CD14-positive monocyte (primary cell): Measurements from ENCODE around the gene PRDX3. TPM values are rescaled to one million over a fixed set of nuclear protein-coding genes. Genes with fewer than 3 reads are reported as not detected.
A peak's percentile ranks its signal among the peaks of the same experiment; 100 is the strongest.
"Not testable (repeated sequence)": the region's sequence is repeated elsewhere in the genome, so short reads cannot be mapped to it uniquely, and the experiment has no call there.

Source experiments
- DNase-seq, 3 donors: peaks; one replicate each; pipeline ENCODE4 v3.0.0-alpha.2; 2011 to 2022
- H2AFZ ChIP-seq: 2 replicates; pipeline ENCODE4 v1.6.0; 2012; ENCODE audit warnings: mild to moderate bottlenecking, low read depth, low read length, inconsistent platforms; ENCODE audit not compliant: insufficient read depth, poor library complexity, severe bottlenecking
- H3K27ac ChIP-seq, 2 donors: 1 replicate in 1 of 2; 2 replicates in 1 of 2; pipeline ENCODE4 v1.5.1; 2012 to 2013; ENCODE audit warnings: low read length in 2 of 2, control low read depth in 1 of 2, inconsistent platforms in 1 of 2, low read depth in 1 of 2, mild to moderate bottlenecking in 1 of 2
- H3K27me3 ChIP-seq, 2 donors: one replicate each; pipeline versions ENCODE4 v1.6.0 to v1.6.1; 2011 to 2013; ENCODE audit warnings: low read length in 2 of 2; ENCODE audit not compliant: control insufficient read depth in 2 of 2, insufficient read depth in 2 of 2
- H3K36me3 ChIP-seq, 2 donors: replicated peaks in 1 of 2; 1 replicate in 1 of 2; 2 replicates in 1 of 2; pipeline versions ENCODE4 v1.5.1 to v1.6.1; 2012 to 2013; ENCODE audit warnings: low read length in 2 of 2, control low read depth in 1 of 2, inconsistent platforms in 1 of 2, mild to moderate bottlenecking in 1 of 2; ENCODE audit not compliant: insufficient read depth in 2 of 2, control insufficient read depth in 1 of 2
- H3K4me1 ChIP-seq, 2 donors: 1 replicate in 1 of 2; 2 replicates in 1 of 2; pipeline versions ENCODE4 v1.5.1 to v1.6.1; 2012 to 2013; ENCODE audit warnings: low read length in 2 of 2, control low read depth in 1 of 2, inconsistent platforms in 1 of 2, mild to moderate bottlenecking in 1 of 2, moderate library complexity in 1 of 2; ENCODE audit not compliant: insufficient read depth in 2 of 2, control insufficient read depth in 1 of 2
- H3K4me2 ChIP-seq: replicated peaks from 2 replicates; pipeline ENCODE3; 2012; ENCODE audit warnings: low read length, moderate library complexity, mild to moderate bottlenecking; ENCODE audit not compliant: poor library complexity, severe bottlenecking; ENCODE audit errors: extremely low read depth
- H3K4me3 ChIP-seq, 3 experiments: fragments of 200-600 bp in 1 of 3; sonication (generic) in 1 of 3; replicated peaks in 1 of 3; 1 replicate in 2 of 3; 2 replicates in 1 of 3; pipeline ENCODE4 v1.5.1; 2011 to 2013; ENCODE audit warnings: low read length in 3 of 3, mild to moderate bottlenecking in 3 of 3, control low read depth in 2 of 3, low read depth in 2 of 3, inconsistent platforms in 1 of 3, moderate library complexity in 1 of 3
- H3K79me2 ChIP-seq: 2 replicates; pipeline ENCODE4 v1.6.0; 2012; ENCODE audit warnings: mild to moderate bottlenecking, control low read depth, inconsistent platforms, low read length, moderate library complexity; ENCODE audit not compliant: insufficient read depth
- H3K9ac ChIP-seq: 2 replicates; pipeline ENCODE4 v1.6.0; 2017; ENCODE audit warnings: low read length, mild to moderate bottlenecking; ENCODE audit not compliant: insufficient read depth, poor library complexity, severe bottlenecking
- H3K9me3 ChIP-seq, 2 donors: replicated peaks in 1 of 2; 1 replicate in 1 of 2; 2 replicates in 1 of 2; pipeline versions ENCODE4 v1.5.1 to v1.6.1; 2012 to 2013; ENCODE audit warnings: low read length in 2 of 2, control low read depth in 1 of 2; ENCODE audit not compliant: control insufficient read depth in 1 of 2, insufficient read depth in 1 of 2
- H4K20me1 ChIP-seq: 2 replicates; pipeline ENCODE4 v1.6.0; 2012; ENCODE audit warnings: mild to moderate bottlenecking, low read length, control low read depth, moderate library complexity; ENCODE audit not compliant: insufficient read depth
- H3K27ac Mint-ChIP-seq, 7 donors: one replicate each; pipeline ENCODE4 v1.8.0; 2020; ENCODE audit warnings: mild to moderate bottlenecking in 7 of 7, mixed read lengths in 7 of 7, moderate library complexity in 6 of 7, inconsistent platforms in 2 of 7
- H3K27me3 Mint-ChIP-seq, 3 donors: one replicate each; pipeline ENCODE4 v1.8.0; 2021 to 2022; ENCODE audit warnings: low read depth in 3 of 3, mild to moderate bottlenecking in 3 of 3, mixed read lengths in 3 of 3, moderate library complexity in 3 of 3, inconsistent platforms in 1 of 3
- H3K36me3 Mint-ChIP-seq, 2 donors: one replicate each; pipeline ENCODE4 v1.8.0; 2020; ENCODE audit warnings: mixed read lengths in 2 of 2, inconsistent platforms in 1 of 2, mild to moderate bottlenecking in 1 of 2
- H3K4me1 Mint-ChIP-seq: one replicate; pipeline ENCODE4 v1.8.0; 2020; ENCODE audit warnings: mild to moderate bottlenecking, mixed read lengths
- H3K4me3 Mint-ChIP-seq, 2 donors: one replicate each; pipeline ENCODE4 v1.8.0; 2020; ENCODE audit warnings: mild to moderate bottlenecking in 2 of 2, mixed read lengths in 2 of 2, moderate library complexity in 1 of 2
- H3K9me3 Mint-ChIP-seq, 7 donors: one replicate each; pipeline ENCODE4 v1.8.0; 2020 to 2022; ENCODE audit warnings: mixed read lengths in 7 of 7, mild to moderate bottlenecking in 6 of 7, moderate library complexity in 6 of 7, inconsistent platforms in 2 of 7
- WGBS: methylation state at CpG from one replicate; pipeline ENCODE4 v1.1.5; 2013; ENCODE audit warnings: missing lambda C conversion rate; ENCODE audit not compliant: insufficient coverage; 5-methylcytosine and 5-hydroxymethylcytosine counted together
- intact Hi-C, 2 donors: fragments of 100-400 bp; cut with micrococcal nuclease; formaldehyde crosslinking; loops; one replicate each; pipeline versions ENCODE4 v1.15.0 to v1.15.1; 2023
- polyA plus RNA-seq, 3 donors: library from polyadenylated mRNA; depleted of rRNA in 1 of 3; unstranded in 2 of 3; stranded (reverse) in 1 of 3; fragments of 300-500 nt in 2 of 3; fragments of >200 nt in 1 of 3; fragmentation: Illumina TruSeq in 2 of 3; gene quantifications; 1 replicate in 2 of 3; 2 replicates in 1 of 3; pipeline ENCODE4 v1.2.3, GENCODE V29; 2012 to 2021
- TF ChIP-seq, protein P1 (sequence below): fragments of 200-600 bp; IDR thresholded peaks from one replicate; pipeline ENCODE4 v1.8.0; 2022; ENCODE audit warnings: antibody characterized with exemption, mild to moderate bottlenecking

Gene PRDX3
- polyA plus RNA-seq, 3 donors, result 81.9 to 459 (median 410) TPM

DNA sequence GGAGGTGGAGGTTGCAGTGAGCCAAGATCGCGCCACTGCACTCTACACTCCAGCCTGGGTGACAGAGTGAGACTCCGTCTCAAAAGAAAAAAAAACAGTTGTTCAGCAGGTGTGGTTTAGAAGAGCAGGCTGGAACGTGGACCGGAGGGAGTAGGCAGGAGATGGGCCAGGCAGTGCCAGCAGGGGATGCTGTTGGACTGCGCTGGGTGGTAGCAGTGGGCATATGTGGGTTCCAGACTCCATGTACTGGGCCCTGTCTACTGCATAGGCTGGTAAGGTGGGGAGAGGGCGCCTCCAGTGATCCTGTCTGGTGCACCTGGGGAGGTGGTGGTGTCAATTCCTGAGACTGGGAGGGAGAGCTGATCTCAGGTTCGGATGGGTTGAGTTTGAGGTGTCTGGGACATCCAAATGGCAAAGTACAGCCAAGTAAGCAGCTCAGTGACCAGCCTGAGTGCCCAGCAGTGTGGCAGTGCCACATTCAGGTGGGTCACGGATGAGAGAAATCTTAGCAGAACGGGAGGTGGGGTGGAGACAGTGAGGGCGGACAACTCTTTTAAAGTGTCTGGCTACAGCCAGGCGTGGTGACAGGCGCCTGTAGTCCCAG is 39.0 kb downstream of the PRDX3 start:
- Histone ChIP-seq H3K9ac (no peak overlapping the region), H3K27ac (peak overlapping the region; percentile 44 to 66), H3K4me1 (peaks cover 37 to 38% of the 10 kb centered on the region in 2 donors), H2AFZ (no peak overlapping the region), H3K79me2 (peaks cover 15% of the 10 kb centered on the region), H3K9me3 (no peaks in the 10 kb centered on the region), H3K4me2 (no peak overlapping the region), H3K4me3 (no peak overlapping the region), H3K27me3 (no peaks in the 10 kb centered on the region), H4K20me1 (no peaks in the 10 kb centered on the region), H3K36me3 (peaks cover 7 to 30% of the 10 kb centered on the region in 2 donors)
- WGBS, result 64% methylated on average over 11 of the region's 13 CpGs
- intact Hi-C loops, result loop anchor here (5.0 to 10.0 kb wide), 3 partner anchors 55 to 278 kb away; partner anchors contain the start of gene EIF3A (in 1 of the 2)
- H3K27me3 Mint-ChIP-seq, result peaks cover 0 to 3% (median 0%) of the 10 kb centered on the region in 3 donors
- peaks cover 0 to 3% (median 0%) of the 10 kb centered on the region in 7 donors for H3K9me3 Mint-ChIP-seq
- H3K27ac Mint-ChIP-seq, result peak overlapping the region in 5 of 7 donors; percentile 75 to 91 (median 88)
- peaks cover 26 to 37% of the 10 kb centered on the region in 2 donors for H3K36me3 Mint-ChIP-seq
- TF ChIP-seq, protein P1, sequence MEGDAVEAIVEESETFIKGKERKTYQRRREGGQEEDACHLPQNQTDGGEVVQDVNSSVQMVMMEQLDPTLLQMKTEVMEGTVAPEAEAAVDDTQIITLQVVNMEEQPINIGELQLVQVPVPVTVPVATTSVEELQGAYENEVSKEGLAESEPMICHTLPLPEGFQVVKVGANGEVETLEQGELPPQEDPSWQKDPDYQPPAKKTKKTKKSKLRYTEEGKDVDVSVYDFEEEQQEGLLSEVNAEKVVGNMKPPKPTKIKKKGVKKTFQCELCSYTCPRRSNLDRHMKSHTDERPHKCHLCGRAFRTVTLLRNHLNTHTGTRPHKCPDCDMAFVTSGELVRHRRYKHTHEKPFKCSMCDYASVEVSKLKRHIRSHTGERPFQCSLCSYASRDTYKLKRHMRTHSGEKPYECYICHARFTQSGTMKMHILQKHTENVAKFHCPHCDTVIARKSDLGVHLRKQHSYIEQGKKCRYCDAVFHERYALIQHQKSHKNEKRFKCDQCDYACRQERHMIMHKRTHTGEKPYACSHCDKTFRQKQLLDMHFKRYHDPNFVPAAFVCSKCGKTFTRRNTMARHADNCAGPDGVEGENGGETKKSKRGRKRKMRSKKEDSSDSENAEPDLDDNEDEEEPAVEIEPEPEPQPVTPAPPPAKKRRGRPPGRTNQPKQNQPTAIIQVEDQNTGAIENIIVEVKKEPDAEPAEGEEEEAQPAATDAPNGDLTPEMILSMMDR, result peak; percentile 78
- no peak overlapping the region for H3K4me3 Mint-ChIP-seq
- peak; percentile 29 to 50 (median 48) for DNase-seq
- peaks cover 34% of the 10 kb centered on the region for H3K4me1 Mint-ChIP-seq

DNA sequence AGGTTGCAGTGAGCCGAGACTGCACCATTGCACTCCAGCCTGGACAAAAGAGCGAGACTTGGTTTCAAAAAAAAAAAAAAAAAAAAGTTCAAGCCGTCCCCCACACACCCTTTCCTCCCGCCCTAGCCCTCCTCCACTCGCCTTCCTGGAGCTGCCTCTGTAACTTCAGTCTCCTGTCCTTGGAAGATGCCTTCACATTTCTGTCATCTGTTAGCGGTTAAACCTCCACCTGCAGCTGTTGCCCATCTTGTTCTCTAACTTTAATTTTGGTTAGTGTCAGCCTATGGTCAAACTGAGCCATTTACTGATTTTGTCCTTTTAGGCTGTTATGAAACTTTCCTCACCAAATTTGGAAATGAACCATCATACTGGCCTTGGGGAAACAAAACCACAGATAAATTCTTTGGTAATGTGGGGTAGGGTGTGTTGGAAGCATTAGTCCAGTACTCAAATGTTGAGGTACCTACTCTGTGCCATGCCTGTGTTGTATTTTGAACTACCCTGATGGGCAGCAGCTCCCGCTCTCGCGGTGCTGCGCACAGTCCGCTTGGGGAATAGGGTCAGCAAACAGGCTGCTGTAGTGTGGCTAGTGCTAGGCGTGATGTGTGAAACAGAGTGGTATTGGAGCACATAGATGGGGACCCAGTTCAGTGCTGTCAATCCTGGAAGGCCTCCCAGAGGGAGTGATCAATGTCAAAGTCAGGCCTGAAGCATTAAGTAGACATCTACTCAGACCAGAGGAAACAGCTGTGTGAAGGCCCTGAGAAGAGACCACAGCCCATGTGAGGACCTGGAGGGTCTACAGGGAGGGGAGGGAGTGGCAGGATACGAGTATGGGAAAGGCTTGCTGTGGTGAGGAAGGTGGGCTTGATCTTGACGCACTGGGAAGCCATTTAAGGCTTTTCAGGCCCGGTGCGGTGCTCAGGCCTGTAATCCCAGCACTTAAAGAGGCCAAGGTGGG is 40.0 kb downstream of the PRDX3 start:
- H3K4me3 ChIP-seq, result no peak overlapping the region
- DNase-seq, result no peak
- H3K79me2 ChIP-seq, result peaks cover 23% of the 10 kb centered on the region
- H2AFZ ChIP-seq, result no peak overlapping the region
- peak overlapping the region; percentile 75 to 91 (median 88) for H3K27ac Mint-ChIP-seq
- no peaks in the 10 kb centered on the region for H3K27me3 ChIP-seq
- WGBS, result 70% methylated on average over 14 of the region's 16 CpGs
- H3K4me2 ChIP-seq, result no peak overlapping the region
- peaks cover 0 to 3% (median 0%) of the 10 kb centered on the region in 7 donors for H3K9me3 Mint-ChIP-seq
- H3K9me3 ChIP-seq, result no peaks in the 10 kb centered on the region
- peak overlapping the region; percentile 44 to 66 for H3K27ac ChIP-seq
- peaks cover 44% of the 10 kb centered on the region for H3K4me1 Mint-ChIP-seq
- peaks cover 30 to 42% of the 10 kb centered on the region in 2 donors for H3K36me3 Mint-ChIP-seq
- no peaks in the 10 kb centered on the region for H4K20me1 ChIP-seq
- intact Hi-C loops, result loop anchor here (5.0 to 10.0 kb wide), 2 partner anchors 54 to 134 kb away; partner anchors contain the start of gene EIF3A (in 1 of the 2)
- TF ChIP-seq, protein P1, result no peak
- H3K36me3 ChIP-seq, result peaks cover 6 to 33% of the 10 kb centered on the region in 2 donors
- no peak overlapping the region for H3K9ac ChIP-seq
- peaks cover 0 to 3% (median 0%) of the 10 kb centered on the region in 3 donors for H3K27me3 Mint-ChIP-seq
- H3K4me1 ChIP-seq, result peaks cover 47% of the 10 kb centered on the region in 2 donors
- H3K4me3 Mint-ChIP-seq, result peak overlapping the region in 1 of 2 donors; percentile 37

DNA sequence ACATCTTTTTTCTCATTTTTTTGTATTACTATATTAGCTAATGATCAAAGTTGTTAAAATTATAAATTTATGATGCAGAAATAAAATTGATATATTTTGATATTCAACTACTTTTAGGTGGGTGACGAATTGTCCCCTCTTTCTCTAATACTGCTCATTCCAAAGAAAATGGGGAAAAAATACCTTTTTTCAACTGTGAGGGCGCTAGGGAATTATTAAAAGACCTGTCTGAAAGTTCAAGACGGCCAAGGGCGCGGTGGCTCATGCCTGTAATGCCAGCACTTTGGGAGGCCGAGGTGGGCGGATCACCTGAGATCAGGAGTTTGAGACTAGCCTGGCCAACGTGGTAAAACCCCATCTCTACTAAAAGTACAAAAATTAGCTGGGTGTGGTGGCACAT is 40.7 kb downstream of the PRDX3 start:
- H3K9ac ChIP-seq, H3K4me3 ChIP-seq, H3K27me3 ChIP-seq, H3K9me3 ChIP-seq, H4K20me1 ChIP-seq, H3K27me3 Mint-ChIP-seq, H3K9me3 Mint-ChIP-seq, H3K4me2 ChIP-seq, DNase-seq, H3K27ac ChIP-seq, H2AFZ ChIP-seq, H3K4me3 Mint-ChIP-seq: not testable (repeated sequence)
- WGBS, result 74% methylated on average over 4 of the region's 8 CpGs
- peak overlapping the region in 6 of 7 donors; percentile 75 to 91 (median 88) for H3K27ac Mint-ChIP-seq
- H3K36me3 Mint-ChIP-seq, result peaks cover 35 to 42% of the 10 kb centered on the region in 2 donors
- intact Hi-C loops, result loop anchor here (5.0 to 10.0 kb wide), 2 partner anchors 53 to 134 kb away; partner anchors contain the start of gene EIF3A (in 1 of the 2)
- H3K36me3 ChIP-seq, result peaks cover 14 to 41% of the 10 kb centered on the region in 2 donors
- H3K79me2 ChIP-seq, result peaks cover 30% of the 10 kb centered on the region
- peaks cover 54 to 55% of the 10 kb centered on the region in 2 donors for H3K4me1 ChIP-seq
- H3K4me1 Mint-ChIP-seq, result peaks cover 51% of the 10 kb centered on the region
